Activated T-cell treated with anti-CD3 and anti-CD28 coated beads, Interleukin-2, amount 50 U/mL, for 1 hour (primary cell): ENCODE measurements around the gene TARBP2.
A peak's percentile ranks its signal among the peaks of the same experiment; 100 is the strongest.

Source experiments
- DNase-seq: peaks from one replicate; pipeline ENCODE4 v3.0.0-alpha.2; 2020

TARBP2 gene

GRCh38 chr12:53476769-53477209 is 24.3 kb upstream of the TARBP2 start:
- no peak for DNase-seq

GRCh38 chr12:53478865-53479264 is 22.2 kb upstream of the TARBP2 start:
- no peak for DNase-seq

- no peak for DNase-seq
Measured at GRCh38 chr12:53479331-53479730, 21.8 kb upstream of the TARBP2 start.

DNA sequence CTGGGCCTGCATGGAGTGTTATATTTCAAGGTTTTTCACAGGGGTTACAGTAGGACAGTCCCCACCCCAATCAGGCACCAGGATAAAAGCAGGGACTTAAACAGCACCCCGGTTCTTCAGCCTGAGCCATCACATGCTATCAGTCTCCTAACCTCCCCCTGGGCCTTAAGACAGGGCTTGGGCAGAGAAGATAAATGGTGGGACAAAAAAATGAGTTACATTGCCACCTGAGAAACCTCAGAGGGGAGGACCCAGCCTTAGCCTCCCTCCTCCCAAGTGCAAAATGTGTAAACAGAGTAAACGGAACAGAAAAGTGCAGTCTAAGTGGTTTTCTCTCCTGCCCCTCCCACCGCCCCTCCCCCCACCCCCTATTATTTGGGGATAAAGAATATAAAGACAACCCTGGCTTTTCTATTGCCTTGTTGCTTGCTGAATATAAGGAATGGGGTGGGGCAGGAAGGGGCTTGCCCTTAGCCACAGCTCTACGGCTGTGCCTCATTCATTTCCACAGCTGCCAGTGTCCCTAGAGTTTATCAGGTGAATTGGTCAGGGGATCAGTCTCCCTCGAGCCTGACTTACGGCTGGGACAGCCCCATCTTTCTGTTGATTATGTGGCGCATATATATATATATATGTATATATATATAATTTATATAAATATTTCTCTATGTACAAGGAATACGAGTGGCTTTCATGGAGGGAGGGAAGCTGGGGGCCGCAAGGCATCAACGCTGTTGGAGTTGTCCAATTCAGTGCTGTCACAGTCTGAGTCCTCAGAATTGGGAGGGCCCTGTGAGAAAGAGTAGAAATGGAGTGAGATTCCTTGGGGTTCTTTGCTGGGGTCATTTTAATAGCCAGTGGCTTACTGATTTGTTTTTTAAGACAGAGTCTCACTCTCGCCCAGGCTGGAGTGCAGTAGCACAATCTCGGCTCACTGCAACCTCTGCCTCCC is 20.3 kb upstream of the TARBP2 start:
- peak; percentile 13 for DNase-seq

GRCh38 chr12:53481458-53481857 is 19.6 kb upstream of the TARBP2 start:
- peak; percentile 14 for DNase-seq

- DNase-seq, result peak; percentile 20
Measured at GRCh38 chr12:53481939-53482586, 19.0 kb upstream of the TARBP2 start.

DNA sequence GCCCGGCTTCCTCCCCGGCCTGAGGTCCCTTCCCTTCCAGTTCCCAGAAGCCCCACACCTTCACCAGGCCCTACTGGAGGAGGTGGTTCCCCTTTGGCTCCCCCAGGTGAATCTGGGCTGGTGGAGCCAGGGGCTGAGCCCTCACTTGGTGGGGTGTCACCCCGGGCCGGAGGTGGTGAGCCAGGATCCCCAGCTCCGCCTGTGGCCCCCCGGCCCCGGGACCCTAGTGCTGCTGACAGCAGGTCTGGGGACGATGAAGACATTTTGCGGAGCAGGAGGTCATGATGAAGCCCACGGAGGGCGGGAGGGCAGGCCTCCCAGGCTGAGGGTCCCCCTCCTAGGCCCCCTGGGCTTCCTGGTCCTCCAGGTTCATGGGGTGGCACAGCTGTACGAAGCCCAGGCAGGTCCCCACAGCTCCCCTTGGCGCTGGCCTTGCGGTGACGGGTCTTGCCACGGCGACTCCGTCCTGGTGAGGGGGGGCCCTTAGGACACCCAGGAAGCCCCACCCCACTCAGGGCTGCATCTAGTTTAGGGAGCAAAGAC is 18.4 kb upstream of the TARBP2 start:
- peak; percentile 21 for DNase-seq

DNA sequence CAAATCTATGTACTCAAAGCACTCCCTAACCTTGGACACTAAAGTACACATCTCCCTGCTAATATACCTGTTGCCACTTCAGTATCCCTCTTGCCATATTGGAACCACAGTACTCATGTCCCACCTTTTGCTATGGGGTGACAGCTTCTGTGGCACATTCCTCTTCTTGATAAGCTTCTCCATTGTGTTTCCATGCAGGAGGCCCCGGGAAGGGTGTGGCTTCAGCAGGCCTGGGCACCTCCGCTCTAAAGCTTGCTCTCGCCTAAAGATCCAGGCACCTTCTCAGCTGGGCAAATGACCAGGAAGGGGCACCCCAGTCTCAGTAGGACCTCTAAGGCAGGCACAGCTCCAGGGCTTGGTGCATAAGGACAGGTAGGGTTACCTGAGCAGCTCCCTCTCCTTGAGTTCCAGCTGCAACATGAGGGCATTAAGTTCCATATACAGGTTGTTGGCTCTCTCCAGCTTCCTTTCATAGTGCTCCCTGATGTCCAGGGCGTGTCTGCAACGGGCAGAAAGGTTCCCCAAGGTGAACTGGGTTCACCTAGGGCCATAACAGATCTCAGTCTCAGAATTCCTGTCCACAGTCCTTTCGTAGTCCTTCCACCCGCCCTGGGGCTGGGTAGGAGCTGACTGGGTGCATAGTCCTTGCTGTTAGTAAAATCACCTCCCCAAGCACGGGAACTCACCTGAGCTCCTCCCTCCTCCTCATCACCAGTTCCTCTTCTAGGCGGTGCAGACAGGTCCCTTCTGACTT is 17.7 kb upstream of the TARBP2 start:
- DNase-seq, result peak; percentile 23

GRCh38 chr12:53483979-53484377 is 17.1 kb upstream of the TARBP2 start:
- no peak for DNase-seq

GRCh38 chr12:53484686-53485575 is 16.2 kb upstream of the TARBP2 start:
- peak; percentile 16 for DNase-seq

DNA sequence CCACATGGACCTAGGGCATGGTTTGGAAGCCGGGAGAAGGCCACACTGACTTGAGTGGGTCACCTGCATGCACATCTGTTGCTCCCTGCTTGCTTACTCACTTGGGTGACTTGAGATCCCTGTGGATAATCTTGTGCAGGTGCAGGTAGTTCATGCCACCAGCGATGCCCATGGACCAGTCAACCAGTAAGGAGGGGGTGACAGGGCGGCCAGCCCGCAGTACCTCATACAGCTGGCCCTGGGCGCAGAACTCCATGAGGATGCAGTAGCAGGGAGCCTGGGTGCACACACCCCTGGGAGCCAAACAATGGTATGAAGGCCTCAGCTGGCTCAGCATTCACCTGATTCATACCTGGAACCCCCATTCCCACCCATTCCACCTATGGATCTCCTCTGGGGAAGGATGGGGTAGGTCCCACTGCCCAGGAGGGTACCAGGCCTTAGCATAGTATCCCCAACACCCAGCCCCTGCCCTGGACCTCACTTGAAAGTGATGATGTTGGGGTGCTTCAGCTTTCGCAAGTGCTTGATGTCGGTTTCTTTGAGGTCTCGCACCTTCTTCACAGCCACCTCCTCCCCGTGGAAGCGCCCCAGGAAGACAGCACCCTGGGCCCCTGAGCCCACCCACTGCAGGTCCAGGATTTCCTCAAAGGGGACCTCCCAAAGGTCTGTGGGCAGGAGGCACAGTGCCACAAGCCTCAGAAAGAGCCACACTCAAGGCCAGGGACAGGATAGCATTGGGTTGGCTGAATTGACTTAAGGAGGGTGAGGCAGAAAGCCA is 14.9 kb upstream of the TARBP2 start:
- peak; percentile 18 for DNase-seq

DNA sequence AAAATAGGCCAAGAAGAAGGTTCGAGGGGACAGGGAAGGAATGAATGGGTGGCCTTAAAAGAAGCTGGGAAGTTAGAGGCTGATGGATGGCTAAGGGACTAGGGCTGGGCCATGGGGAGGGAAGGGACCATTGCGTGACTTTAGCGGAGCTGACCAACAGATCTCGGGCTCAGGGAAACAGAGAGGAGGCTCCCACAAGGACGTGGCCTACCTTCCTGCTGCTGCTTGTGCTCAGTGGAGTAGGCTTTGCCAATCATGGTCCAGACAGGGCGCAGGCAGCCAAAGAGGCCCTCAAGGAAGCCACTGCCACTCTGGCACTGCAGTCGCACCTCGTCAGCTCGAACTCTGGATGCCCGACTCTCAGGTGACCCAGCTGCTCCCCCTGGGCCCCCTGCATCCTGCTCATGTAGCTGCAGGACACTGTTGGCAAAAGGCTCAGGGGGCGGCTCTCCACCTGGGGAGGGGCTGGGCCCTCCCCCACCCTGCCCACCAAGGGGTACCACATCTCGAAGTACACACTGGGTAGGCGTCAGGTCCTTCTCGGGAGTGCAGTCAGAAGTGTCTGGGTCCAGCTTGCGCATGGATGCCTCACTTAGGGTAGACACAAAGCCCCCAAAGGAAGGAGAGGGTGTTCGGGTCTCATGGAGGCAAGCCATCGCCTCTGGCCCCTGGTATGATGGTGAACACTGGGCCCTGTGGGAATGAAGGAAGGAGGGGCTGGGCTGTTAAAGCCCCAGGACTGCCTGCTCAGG is 14.2 kb upstream of the TARBP2 start:
- no peak for DNase-seq

- DNase-seq, result no peak
Measured at GRCh38 chr12:53489242-53489864, 11.7 kb upstream of the TARBP2 start.

DNA sequence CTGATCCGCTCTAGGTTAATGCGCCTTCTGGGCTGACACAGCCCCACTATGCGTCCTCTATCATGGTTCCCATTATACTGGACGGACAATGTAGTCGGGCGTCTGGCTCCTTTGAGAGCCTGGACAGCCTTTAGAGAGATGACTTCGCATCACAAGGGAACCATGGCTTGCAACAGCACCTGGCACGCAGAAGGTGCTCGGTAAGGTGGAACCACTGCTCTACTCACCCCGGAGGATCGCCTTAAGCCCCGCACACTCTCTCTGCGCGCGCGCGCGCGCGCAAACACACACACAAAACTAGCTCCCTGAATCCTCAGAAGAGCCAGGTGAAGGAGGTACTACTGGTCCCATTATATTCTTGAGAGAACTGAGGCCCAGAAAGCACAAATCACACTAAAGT is 8.9 kb upstream of the TARBP2 start:
- no peak for DNase-seq

- peak; percentile 86 for DNase-seq
Measured at GRCh38 chr12:53492830-53493609, 8.1 kb upstream of the TARBP2 start.

DNA sequence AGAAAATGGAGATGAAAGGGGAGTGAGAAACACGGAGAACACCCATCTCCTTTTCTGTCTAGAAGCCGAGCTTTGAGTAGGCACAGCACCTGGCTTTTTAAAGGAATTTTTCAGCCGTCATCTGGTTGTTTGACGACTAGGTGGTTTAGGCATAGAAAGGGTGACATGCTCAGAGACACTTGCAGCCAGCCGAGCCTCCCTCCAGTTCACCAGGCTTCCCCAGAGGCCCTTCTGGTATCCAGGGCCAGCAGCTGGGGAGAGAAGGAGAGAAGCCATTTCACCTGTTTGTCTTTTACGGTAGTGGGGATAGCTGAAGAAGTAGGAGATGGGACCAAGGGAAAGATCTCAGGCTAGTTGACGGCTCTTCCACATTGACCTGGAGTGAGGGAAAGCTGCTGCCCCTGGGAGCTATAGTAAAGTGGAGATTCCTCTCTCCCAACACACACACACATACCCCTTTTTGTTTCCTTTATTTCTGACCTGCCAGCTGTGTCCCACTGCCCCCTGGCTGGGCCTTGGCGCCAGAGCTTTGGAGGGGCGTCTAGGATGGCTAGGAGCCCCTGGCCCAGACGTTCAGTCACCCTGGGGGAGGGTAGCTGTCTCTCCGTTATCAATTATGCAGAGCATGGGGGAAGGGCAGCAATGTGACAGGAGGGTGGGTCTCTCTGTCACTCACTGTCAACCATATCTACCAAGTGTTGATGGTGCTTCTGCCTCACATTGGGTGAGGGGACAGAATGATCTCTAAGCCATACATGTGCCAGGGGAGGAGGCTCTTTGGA is 7.3 kb upstream of the TARBP2 start:
- no peak for DNase-seq

DNA sequence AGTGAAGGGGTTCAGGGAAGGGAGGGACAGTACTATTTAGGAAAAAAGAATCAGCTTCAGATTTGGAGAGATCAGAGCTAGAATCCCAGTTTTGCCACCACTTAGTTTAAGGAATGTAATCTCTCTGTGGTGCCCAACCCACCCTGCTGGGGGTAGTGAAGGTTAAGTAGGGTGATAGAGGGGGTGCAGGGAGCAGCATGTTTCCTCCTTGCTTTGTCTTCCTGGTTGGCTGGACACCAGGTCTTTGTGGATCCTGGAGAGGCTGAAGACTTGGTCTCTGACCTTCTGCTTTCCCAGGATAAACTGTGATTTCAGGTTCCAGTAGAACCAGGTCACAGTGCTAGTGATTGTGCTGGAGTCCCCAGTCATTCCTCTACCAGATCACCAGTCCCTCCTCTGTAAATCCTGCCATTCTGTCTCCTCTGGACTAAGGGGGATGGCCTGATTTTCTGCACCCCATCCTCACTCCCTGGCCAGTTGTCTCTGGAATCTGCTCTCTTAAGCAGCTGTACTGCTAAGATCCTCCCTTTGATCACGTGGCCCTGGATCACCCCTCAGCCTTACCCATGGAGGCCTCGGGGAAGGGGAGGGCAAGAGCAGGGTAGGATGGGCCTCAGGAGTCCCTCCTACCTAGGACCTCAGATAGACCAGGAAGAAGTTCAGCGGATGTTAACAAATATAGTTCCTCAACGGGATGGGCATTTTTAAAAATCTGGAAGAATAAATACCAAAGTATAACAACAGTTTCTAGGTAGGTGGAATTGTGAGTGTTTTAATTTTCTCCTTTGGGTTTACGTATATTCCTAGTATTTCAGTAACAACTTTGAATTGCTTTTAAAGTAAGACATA is 5.0 kb upstream of the TARBP2 start:
- no peak for DNase-seq

DNA sequence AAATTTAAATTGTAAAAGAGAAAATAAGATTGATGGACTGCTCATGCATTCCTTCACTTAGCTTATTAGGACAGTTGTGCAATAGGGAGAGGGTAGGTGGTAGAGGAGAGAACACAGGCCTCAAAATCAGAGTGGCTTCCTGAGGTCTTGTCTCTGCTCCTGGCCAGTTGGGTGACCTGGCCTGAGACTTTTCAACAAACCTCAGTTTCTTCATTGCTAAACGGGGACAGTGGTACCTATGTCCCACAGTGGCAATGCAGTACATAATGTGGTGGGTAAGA is 4.4 kb upstream of the TARBP2 start:
- no peak for DNase-seq
